Loucy (cell line): ENCODE measurements around the gene THAP4.

Experiments
- H2AFZ ChIP-seq: fragments of 200-600 bp; sonication (generic); 2 replicates; pipeline ENCODE4 v1.6.0; 2016; ENCODE audit warnings: antibody characterized with exemption, mild to moderate bottlenecking, low read length, moderate library complexity
- H3F3A ChIP-seq: fragments of 200-600 bp; 2 replicates; pipeline ENCODE4 v1.6.0; 2016; ENCODE audit warnings: antibody characterized with exemption, low read depth, mild to moderate bottlenecking
- H3K27me3 ChIP-seq: fragments of 200-600 bp; sonication (generic); 2 replicates; pipeline ENCODE4 v1.6.1; 2014; ENCODE audit warnings: low read length, mild to moderate bottlenecking; ENCODE audit not compliant: insufficient read depth, poor library complexity, severe bottlenecking
- H3K36me3 ChIP-seq: fragments of 200-600 bp; sonication (generic); 2 replicates; pipeline ENCODE4 v1.6.1; 2016; ENCODE audit warnings: low read length; ENCODE audit not compliant: insufficient read depth
- H3K4me1 ChIP-seq: fragments of 200-600 bp; sonication (generic); 2 replicates; pipeline ENCODE4 v1.5.1; 2014; ENCODE audit warnings: low read length, mild to moderate bottlenecking; ENCODE audit not compliant: insufficient read depth, poor library complexity, severe bottlenecking
- H3K4me2 ChIP-seq: fragments of 200-600 bp; sonication (generic); 2 replicates; pipeline ENCODE4 v1.6.0; 2014; ENCODE audit warnings: antibody characterized with exemption, low read length, low read depth, mild to moderate bottlenecking; ENCODE audit not compliant: poor library complexity, severe bottlenecking
- H3K4me3 ChIP-seq: fragments of 200-600 bp; sonication (generic); 2 replicates; pipeline ENCODE4 v1.5.1; 2014; ENCODE audit warnings: low read length, mild to moderate bottlenecking, mixed read lengths; ENCODE audit not compliant: poor library complexity, severe bottlenecking
- H3K79me2 ChIP-seq: fragments of 200-600 bp; sonication (generic); 2 replicates; pipeline ENCODE4 v1.6.1; 2014; ENCODE audit warnings: low read length; ENCODE audit not compliant: insufficient read depth
- H3K9ac ChIP-seq: fragments of 200-600 bp; sonication (generic); 2 replicates; pipeline ENCODE4 v1.6.0; 2014; ENCODE audit warnings: mild to moderate bottlenecking, low read depth, low read length, moderate library complexity; ENCODE audit not compliant: poor library complexity, severe bottlenecking
- H3K9me2 ChIP-seq: fragments of 200-600 bp; sonication (generic); replicated peaks from 2 replicates; pipeline ENCODE4 v1.6.1; 2016; ENCODE audit warnings: low read depth, low read length, mixed read lengths
- H3K9me3 ChIP-seq: fragments of 200-600 bp; sonication (generic); 2 replicates; pipeline ENCODE4 v1.6.1; 2014; ENCODE audit warnings: mild to moderate bottlenecking, antibody characterized with exemption, low read length, low read depth; ENCODE audit not compliant: insufficient read depth
- H4K20me1 ChIP-seq: fragments of 200-600 bp; sonication (generic); 2 replicates; pipeline ENCODE4 v1.6.0; 2014; ENCODE audit warnings: antibody characterized with exemption, low read length, mild to moderate bottlenecking; ENCODE audit not compliant: insufficient read depth, poor library complexity, severe bottlenecking
- EZH2phosphoT487 ChIP-seq: fragments of 200-600 bp; IDR thresholded peaks from 2 replicates; pipeline ENCODE4 v1.6.1; 2018; ENCODE audit warnings: antibody characterized with exemption, mild to moderate bottlenecking, moderate library complexity, borderline replicate concordance
- TF ChIP-seq, protein P1 (sequence below): fragments of 200-600 bp; sonication (generic); conservative IDR thresholded peaks from 2 replicates; pipeline ENCODE4 v1.5.1; 2014; ENCODE audit warnings: mild to moderate bottlenecking, antibody characterized with exemption, low read length

The THAP4 gene

DNA sequence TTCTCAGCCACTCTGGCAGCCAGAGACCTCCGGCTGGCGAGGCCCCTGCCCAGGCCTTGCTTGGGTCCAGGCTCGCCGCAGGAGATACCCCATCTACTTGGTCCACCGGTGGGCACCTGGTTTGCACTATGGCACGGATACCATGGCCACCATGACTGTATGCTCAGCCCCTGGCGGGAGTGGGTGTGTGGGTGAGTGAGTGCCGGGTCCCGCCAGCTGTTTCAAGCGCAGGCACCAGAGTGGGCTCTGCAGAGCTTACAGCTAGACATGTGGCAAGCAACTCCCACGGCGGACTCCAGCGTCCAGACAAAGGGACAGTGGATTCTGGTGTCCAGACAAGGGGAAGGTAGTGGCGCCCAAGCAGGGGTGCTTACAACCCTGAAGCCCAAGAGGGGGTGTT, 2.0 kb upstream of the THAP4 start:
- Histone ChIP-seq H3K9ac (peak overlapping the region; percentile 72), H3K27me3 (no peaks in the 10 kb centered on the region), H3K36me3 (no peaks in the 10 kb centered on the region), H3K79me2 (peaks cover 86% of the 10 kb centered on the region), H3K9me3 (no peaks in the 10 kb centered on the region), H3K4me1 (peaks cover 38% of the 10 kb centered on the region), H4K20me1 (peaks cover 56% of the 10 kb centered on the region), H3K4me3 (peak overlapping the region; percentile 85), H3F3A (no peaks in the 10 kb centered on the region), H3K4me2 (peak overlapping the region; percentile 97), H3K9me2 (no peaks in the 10 kb centered on the region), H2AFZ (no peak overlapping the region)
- TF ChIP-seq, protein P1, sequence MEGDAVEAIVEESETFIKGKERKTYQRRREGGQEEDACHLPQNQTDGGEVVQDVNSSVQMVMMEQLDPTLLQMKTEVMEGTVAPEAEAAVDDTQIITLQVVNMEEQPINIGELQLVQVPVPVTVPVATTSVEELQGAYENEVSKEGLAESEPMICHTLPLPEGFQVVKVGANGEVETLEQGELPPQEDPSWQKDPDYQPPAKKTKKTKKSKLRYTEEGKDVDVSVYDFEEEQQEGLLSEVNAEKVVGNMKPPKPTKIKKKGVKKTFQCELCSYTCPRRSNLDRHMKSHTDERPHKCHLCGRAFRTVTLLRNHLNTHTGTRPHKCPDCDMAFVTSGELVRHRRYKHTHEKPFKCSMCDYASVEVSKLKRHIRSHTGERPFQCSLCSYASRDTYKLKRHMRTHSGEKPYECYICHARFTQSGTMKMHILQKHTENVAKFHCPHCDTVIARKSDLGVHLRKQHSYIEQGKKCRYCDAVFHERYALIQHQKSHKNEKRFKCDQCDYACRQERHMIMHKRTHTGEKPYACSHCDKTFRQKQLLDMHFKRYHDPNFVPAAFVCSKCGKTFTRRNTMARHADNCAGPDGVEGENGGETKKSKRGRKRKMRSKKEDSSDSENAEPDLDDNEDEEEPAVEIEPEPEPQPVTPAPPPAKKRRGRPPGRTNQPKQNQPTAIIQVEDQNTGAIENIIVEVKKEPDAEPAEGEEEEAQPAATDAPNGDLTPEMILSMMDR, result no peak
- no peak for TF ChIP-seq EZH2phosphoT487

DNA sequence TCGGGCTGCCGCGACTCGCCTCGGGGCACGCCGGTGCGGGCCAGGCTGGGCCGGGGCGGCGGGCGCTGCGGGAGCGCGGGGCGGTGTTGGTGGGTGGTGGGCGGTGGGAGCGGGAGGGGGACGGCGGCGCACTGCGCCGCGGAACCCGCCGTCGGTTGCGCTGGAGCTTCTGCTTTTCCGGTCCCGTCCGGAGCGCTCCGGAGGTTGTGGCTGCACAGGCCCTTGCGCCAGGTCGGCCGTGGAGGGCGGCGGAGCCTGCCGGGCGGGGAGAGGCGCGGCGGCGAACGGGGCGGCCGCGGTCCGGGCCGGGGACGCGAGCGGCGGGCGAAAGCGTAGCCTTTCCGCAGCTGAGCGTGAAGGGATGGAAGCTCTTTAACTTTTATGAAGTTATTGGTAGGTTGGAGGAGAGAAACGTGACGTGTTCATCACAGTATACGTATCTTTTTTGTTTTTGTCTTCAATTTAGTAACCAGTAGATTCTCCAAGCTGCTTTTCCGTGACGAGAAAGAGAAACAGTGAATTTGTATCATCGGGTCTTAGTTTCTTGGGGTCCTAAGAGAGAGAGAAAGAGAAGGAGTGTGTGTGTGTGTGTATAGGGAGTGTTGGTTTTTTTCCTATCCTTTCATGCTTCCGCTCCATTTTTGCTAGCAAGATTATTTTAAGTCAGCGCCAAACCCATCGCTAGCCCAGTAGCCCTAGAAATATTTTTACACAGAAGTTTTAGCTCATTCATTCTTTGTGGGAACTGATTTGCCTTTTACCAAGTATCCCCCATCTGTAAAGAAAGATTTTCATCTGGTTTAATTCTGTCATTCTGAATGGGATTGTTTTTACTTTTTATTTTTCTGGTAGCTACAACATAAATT, 1.1 kb upstream of the THAP4 start:
- no peak for TF ChIP-seq EZH2phosphoT487
- TF ChIP-seq, protein P1, result no peak
- Histone ChIP-seq H3K4me2 (peak overlapping the region; percentile 97), H3F3A (no peaks in the 10 kb centered on the region), H3K27me3 (no peaks in the 10 kb centered on the region), H3K9me3 (no peaks in the 10 kb centered on the region), H2AFZ (peak overlapping the region; percentile 92; the same call in 1 of the 2 replicates), H4K20me1 (peaks cover 51% of the 10 kb centered on the region), H3K4me3 (peak overlapping the region; percentile 85), H3K9me2 (no peaks in the 10 kb centered on the region), H3K4me1 (peaks cover 38% of the 10 kb centered on the region), H3K79me2 (peaks cover 78% of the 10 kb centered on the region), H3K9ac (peak overlapping the region; percentile 72), H3K36me3 (peaks cover 3% of the 10 kb centered on the region; the same call in 1 of the 2 replicates)

DNA sequence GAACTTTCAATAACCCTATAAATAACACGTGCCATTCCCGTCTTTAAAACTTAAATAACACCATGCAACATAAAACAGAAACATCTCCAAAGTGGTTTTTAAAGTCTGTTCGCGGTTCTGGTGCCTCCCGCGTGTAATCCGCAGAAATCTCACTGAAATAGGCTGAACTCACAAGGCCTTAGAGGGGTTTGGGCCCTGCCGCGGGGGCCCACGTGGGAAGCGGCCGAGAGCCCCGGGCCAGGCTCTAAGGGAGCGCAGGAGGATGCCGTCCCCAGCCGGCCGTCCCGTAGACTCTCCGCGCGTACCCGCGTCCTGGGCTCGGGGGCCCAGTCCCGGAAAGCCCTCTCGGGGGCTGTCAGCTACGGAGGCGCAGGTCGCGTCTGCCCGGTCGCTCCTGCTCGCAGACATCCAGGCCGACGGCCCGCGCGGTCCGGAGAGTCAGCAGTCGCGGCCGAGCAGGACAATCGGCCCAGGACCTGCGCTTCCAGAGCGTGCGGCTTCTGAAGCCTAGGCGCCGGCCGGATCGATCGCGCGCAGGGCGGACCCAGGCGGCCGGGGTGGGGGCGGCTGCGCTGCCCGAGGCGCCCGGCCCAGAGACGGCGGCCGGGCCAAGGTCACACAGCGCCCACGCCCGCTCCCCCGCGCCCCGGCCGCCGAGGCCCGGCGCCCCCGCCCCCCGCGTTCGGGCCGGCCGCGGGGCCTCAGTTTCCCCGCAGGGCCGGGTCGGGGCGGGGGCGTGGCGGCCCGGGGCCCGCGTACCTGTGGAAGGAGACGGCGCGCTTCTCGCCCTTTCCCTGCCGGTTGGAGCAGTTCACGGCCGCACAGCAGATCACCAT, 558 bp downstream of the THAP4 start:
- Histone ChIP-seq H3K79me2 (peaks cover 62% of the 10 kb centered on the region), H3K4me2 (peak overlapping the region; percentile 78), H3K4me3 (peak overlapping the region; percentile 85), H3K36me3 (peaks cover 3% of the 10 kb centered on the region; the same call in 1 of the 2 replicates), H3K9me2 (no peaks in the 10 kb centered on the region), H3K9ac (peak overlapping the region; percentile 72), H4K20me1 (peaks cover 41% of the 10 kb centered on the region), H3K9me3 (no peaks in the 10 kb centered on the region), H3K4me1 (peaks cover 32% of the 10 kb centered on the region), H3K27me3 (no peaks in the 10 kb centered on the region), H2AFZ (peak overlapping the region; percentile 64), H3F3A (no peaks in the 10 kb centered on the region)
- TF ChIP-seq EZH2phosphoT487, result no peak
- TF ChIP-seq, protein P1, result no peak
